Liver (tissue), 9 donors: ENCODE measurements around the gene C3orf22. TPM values are rescaled to one million over a fixed set of nuclear protein-coding genes. Genes with fewer than 3 reads are reported as not detected.

Experiments
- DNase-seq: peaks from one replicate; pipeline ENCODE4 v3.0.0-alpha.2; 2017; ENCODE audit warnings: low spot score
- H3K27ac ChIP-seq, 2 donors: one replicate each; pipeline ENCODE4 v1.7.0; 2013; ENCODE audit warnings: inconsistent platforms in 2 of 2, low read length in 2 of 2, control low read depth in 1 of 2, low read depth in 1 of 2, mild to moderate bottlenecking in 1 of 2
- H3K27me3 ChIP-seq, 4 donors: one replicate each; pipeline versions ENCODE4 v1.6.1 to v1.7.0; 2013; ENCODE audit warnings: low read length in 3 of 4, inconsistent platforms in 1 of 4, mild to moderate bottlenecking in 1 of 4, moderate library complexity in 1 of 4; ENCODE audit not compliant: control insufficient read depth in 4 of 4, insufficient read depth in 4 of 4
- H3K36me3 ChIP-seq, 4 donors: one replicate each; pipeline versions ENCODE4 v1.6.1 to v1.7.0; 2013; ENCODE audit warnings: low read length in 3 of 4, mild to moderate bottlenecking in 3 of 4, low read depth in 1 of 4, moderate library complexity in 1 of 4; ENCODE audit not compliant: control insufficient read depth in 4 of 4, insufficient read depth in 3 of 4
- H3K4me1 ChIP-seq, 4 donors: one replicate each; pipeline versions ENCODE4 v1.6.1 to v1.7.0; 2013; ENCODE audit warnings: low read length in 3 of 4, mild to moderate bottlenecking in 3 of 4, moderate library complexity in 1 of 4; ENCODE audit not compliant: control insufficient read depth in 4 of 4, insufficient read depth in 4 of 4
- H3K4me3 ChIP-seq, 3 donors: one replicate each; pipeline versions ENCODE4 v1.6.1 to v1.7.0; 2013; ENCODE audit warnings: low read length in 3 of 3, control low read depth in 1 of 3, low read depth in 1 of 3, mild to moderate bottlenecking in 1 of 3
- H3K9ac ChIP-seq, 2 donors: one replicate each; pipeline ENCODE4 v1.7.0; 2013; ENCODE audit warnings: low read length in 2 of 2, mild to moderate bottlenecking in 2 of 2, moderate library complexity in 2 of 2, control low read depth in 1 of 2, low read depth in 1 of 2
- H3K9me3 ChIP-seq, 4 donors: one replicate each; pipeline versions ENCODE4 v1.6.1 to v1.7.0; 2013; ENCODE audit warnings: low read length in 3 of 4; ENCODE audit not compliant: control insufficient read depth in 4 of 4
- EGR1 ChIP-seq, 2 donors: IDR thresholded peaks; 2 replicates each; pipeline ENCODE4 v1.6.1; 2016 to 2018; ENCODE audit warnings: antibody characterized with exemption in 2 of 2, low read depth in 2 of 2
- FOXA1 ChIP-seq: IDR thresholded peaks from 2 replicates; pipeline ENCODE4 v1.6.1; 2016; ENCODE audit warnings: antibody characterized with exemption
- FOXA2 ChIP-seq: IDR thresholded peaks from 2 replicates; pipeline ENCODE4 v1.6.1; 2016; ENCODE audit warnings: antibody characterized with exemption
- GABPA ChIP-seq, 2 donors: IDR thresholded peaks in 1 of 2; conservative IDR thresholded peaks in 1 of 2; 2 replicates each; pipeline ENCODE4 v1.6.1; 2016; ENCODE audit warnings: antibody characterized with exemption in 2 of 2, mild to moderate bottlenecking in 1 of 2, moderate library complexity in 1 of 2
- HNF4A ChIP-seq, 2 donors: conservative IDR thresholded peaks; 2 replicates each; pipeline ENCODE4 v1.6.1; 2016; ENCODE audit warnings: antibody characterized with exemption in 2 of 2, mild to moderate bottlenecking in 2 of 2
- HNF4G ChIP-seq: IDR thresholded peaks from 2 replicates; pipeline ENCODE4 v1.6.1; 2016; ENCODE audit warnings: antibody characterized with exemption
- JUND ChIP-seq, 2 donors: IDR thresholded peaks; 2 replicates each; pipeline ENCODE4 v1.6.1; 2016; ENCODE audit warnings: antibody characterized with exemption in 2 of 2
- NR2F2 ChIP-seq: IDR thresholded peaks from 2 replicates; pipeline ENCODE4 v1.6.1; 2016; ENCODE audit warnings: antibody characterized with exemption
- RAD21 ChIP-seq, 2 donors: IDR thresholded peaks; 2 replicates each; pipeline ENCODE4 v1.6.1; 2016; ENCODE audit warnings: antibody characterized with exemption in 2 of 2, mild to moderate bottlenecking in 2 of 2
- RXRA ChIP-seq, 2 donors: IDR thresholded peaks; 2 replicates each; pipeline ENCODE4 v1.6.1; 2017 to 2018; ENCODE audit warnings: antibody characterized with exemption in 2 of 2, mild to moderate bottlenecking in 1 of 2
- SP1 ChIP-seq: IDR thresholded peaks from 2 replicates; pipeline ENCODE4 v1.6.1; 2018; ENCODE audit warnings: antibody characterized with exemption, mild to moderate bottlenecking
- TAF1 ChIP-seq: conservative IDR thresholded peaks from 2 replicates; pipeline ENCODE4 v1.6.1; 2016; ENCODE audit warnings: antibody characterized with exemption, mild to moderate bottlenecking
- YY1 ChIP-seq: IDR thresholded peaks from 2 replicates; pipeline ENCODE4 v1.6.1; 2016; ENCODE audit warnings: antibody characterized with exemption, mild to moderate bottlenecking
- WGBS: extraction: QIAGEN DNeasy Blood & Tissue Kit; methylation state at CpG from one replicate; pipeline ENCODE4 v1.1.7; 2013; 5-methylcytosine and 5-hydroxymethylcytosine counted together
- polyA plus RNA-seq, 2 donors: library from polyadenylated mRNA; stranded (reverse) in 1 of 2; unstranded in 1 of 2; fragments of 200-250 nt in 1 of 2; fragments of >200 nt in 1 of 2; fragmentation: Nextera tagmentation in 1 of 2; extraction: Ambion mirVana in 1 of 2; gene quantifications; one replicate each; pipeline versions ENCODE4 v1.2.1 to v1.2.3, GENCODE V29; 2013 to 2015
- total RNA-seq, 2 donors: library from RNA; depleted of rRNA; stranded (reverse); fragments of >200 nt; gene quantifications; one replicate each; pipeline ENCODE4 v1.2.3, GENCODE V29; 2014
- TF ChIP-seq, protein P1 (sequence below): IDR thresholded peaks from 2 replicates; pipeline ENCODE4 v1.6.1; 2016; ENCODE audit warnings: antibody characterized with exemption
- TF ChIP-seq, protein P2 (sequence below): IDR thresholded peaks from 2 replicates; pipeline ENCODE4 v1.6.1; 2016; ENCODE audit warnings: antibody characterized with exemption
- TF ChIP-seq, protein P3 (sequence below): fragments of 150-350 bp; IDR thresholded peaks from 2 replicates; pipeline ENCODE4 v1.5.1; 2017; ENCODE audit warnings: improper control_type of control experiment, low read depth, low read length; ENCODE audit not compliant: missing input control
- TF ChIP-seq, protein P4 (sequence below): IDR thresholded peaks from 2 replicates; pipeline ENCODE4 v1.6.1; 2016; ENCODE audit warnings: antibody characterized with exemption
- TF ChIP-seq, protein P5 (sequence below): IDR thresholded peaks from 2 replicates; pipeline ENCODE4 v1.6.1; 2016; ENCODE audit warnings: antibody characterized with exemption, mild to moderate bottlenecking
- donor health status: healthy.
- donor health status: healthy.
- donor health status: healthy.
- donor health status: healthy.
- donor health status: healthy.

The C3orf22 gene
- total and polyA plus RNA-seq, 4 donors: not detected

DNA sequence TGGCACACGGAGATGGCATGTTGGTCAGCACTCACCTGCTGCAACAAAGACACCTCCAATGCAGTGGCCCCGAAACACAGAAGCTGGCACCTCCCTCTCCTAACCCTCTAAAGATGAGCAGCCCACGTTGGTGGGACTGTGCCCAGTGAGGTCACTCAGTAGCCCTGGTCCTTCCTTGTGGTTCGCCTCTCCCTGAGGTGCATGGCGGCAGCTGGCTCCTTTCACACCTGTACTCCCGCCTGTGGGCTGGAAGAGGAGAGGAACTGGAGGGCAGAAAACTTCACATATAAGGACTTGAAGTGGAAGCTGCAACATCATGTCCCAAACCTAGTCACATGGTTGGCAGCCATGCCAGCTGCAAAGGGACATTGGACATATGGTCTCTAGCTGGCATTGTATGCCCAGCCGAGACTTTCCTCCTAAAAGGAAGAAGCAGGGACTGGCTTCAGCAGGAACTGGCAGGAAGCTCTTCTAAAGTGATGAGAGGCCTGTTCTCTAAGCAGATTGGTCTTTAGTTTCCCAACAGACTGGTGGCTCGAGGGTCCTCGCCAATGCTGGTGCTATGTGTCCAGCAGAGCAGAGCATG lies 10.8 kb upstream of the C3orf22 start:
- Histone ChIP-seq H3K36me3 (no peaks in the 10 kb centered on the region), H3K4me3 (no peak overlapping the region), H3K9me3 (no peaks in the 10 kb centered on the region), H3K9ac (no peak overlapping the region), H3K27me3 (no peaks in the 10 kb centered on the region), H3K27ac (no peak overlapping the region), H3K4me1 (no peaks in the 10 kb centered on the region)
- no peak for DNase-seq
- WGBS: 88% methylated on average over 9 of the region's 9 CpGs
- TF ChIP-seq YY1 (no peak), HNF4A (conservative IDR thresholded peaks at IDR 0.05) (no peak), SP1 (no peak), NR2F2 (no peak), RAD21 (IDR thresholded peaks at IDR 0.05) (no peak), FOXA2 (no peak), EGR1 (IDR thresholded peaks at IDR 0.05; ENCODE audit: low read depth in 2 of 2) (no peak), TAF1 (no peak), RXRA (IDR thresholded peaks at IDR 0.05) (no peak), GABPA (IDR thresholded peaks at IDR 0.05 in 1 of 2, conservative IDR thresholded peaks at IDR 0.05 in 1 of 2) (no peak), FOXA1 (no peak), JUND (IDR thresholded peaks at IDR 0.05) (no peak), HNF4G (no peak)
- TF ChIP-seq, protein P1, sequence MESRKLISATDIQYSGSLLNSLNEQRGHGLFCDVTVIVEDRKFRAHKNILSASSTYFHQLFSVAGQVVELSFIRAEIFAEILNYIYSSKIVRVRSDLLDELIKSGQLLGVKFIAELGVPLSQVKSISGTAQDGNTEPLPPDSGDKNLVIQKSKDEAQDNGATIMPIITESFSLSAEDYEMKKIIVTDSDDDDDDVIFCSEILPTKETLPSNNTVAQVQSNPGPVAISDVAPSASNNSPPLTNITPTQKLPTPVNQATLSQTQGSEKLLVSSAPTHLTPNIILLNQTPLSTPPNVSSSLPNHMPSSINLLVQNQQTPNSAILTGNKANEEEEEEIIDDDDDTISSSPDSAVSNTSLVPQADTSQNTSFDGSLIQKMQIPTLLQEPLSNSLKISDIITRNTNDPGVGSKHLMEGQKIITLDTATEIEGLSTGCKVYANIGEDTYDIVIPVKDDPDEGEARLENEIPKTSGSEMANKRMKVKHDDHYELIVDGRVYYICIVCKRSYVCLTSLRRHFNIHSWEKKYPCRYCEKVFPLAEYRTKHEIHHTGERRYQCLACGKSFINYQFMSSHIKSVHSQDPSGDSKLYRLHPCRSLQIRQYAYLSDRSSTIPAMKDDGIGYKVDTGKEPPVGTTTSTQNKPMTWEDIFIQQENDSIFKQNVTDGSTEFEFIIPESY: no peak
- TF ChIP-seq, protein P2, sequence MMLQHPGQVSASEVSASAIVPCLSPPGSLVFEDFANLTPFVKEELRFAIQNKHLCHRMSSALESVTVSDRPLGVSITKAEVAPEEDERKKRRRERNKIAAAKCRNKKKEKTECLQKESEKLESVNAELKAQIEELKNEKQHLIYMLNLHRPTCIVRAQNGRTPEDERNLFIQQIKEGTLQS: no peak
- TF ChIP-seq, protein P3, sequence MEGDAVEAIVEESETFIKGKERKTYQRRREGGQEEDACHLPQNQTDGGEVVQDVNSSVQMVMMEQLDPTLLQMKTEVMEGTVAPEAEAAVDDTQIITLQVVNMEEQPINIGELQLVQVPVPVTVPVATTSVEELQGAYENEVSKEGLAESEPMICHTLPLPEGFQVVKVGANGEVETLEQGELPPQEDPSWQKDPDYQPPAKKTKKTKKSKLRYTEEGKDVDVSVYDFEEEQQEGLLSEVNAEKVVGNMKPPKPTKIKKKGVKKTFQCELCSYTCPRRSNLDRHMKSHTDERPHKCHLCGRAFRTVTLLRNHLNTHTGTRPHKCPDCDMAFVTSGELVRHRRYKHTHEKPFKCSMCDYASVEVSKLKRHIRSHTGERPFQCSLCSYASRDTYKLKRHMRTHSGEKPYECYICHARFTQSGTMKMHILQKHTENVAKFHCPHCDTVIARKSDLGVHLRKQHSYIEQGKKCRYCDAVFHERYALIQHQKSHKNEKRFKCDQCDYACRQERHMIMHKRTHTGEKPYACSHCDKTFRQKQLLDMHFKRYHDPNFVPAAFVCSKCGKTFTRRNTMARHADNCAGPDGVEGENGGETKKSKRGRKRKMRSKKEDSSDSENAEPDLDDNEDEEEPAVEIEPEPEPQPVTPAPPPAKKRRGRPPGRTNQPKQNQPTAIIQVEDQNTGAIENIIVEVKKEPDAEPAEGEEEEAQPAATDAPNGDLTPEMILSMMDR: no peak
- TF ChIP-seq, protein P4, sequence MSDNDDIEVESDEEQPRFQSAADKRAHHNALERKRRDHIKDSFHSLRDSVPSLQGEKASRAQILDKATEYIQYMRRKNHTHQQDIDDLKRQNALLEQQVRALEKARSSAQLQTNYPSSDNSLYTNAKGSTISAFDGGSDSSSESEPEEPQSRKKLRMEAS: no peak
- TF ChIP-seq, protein P5, sequence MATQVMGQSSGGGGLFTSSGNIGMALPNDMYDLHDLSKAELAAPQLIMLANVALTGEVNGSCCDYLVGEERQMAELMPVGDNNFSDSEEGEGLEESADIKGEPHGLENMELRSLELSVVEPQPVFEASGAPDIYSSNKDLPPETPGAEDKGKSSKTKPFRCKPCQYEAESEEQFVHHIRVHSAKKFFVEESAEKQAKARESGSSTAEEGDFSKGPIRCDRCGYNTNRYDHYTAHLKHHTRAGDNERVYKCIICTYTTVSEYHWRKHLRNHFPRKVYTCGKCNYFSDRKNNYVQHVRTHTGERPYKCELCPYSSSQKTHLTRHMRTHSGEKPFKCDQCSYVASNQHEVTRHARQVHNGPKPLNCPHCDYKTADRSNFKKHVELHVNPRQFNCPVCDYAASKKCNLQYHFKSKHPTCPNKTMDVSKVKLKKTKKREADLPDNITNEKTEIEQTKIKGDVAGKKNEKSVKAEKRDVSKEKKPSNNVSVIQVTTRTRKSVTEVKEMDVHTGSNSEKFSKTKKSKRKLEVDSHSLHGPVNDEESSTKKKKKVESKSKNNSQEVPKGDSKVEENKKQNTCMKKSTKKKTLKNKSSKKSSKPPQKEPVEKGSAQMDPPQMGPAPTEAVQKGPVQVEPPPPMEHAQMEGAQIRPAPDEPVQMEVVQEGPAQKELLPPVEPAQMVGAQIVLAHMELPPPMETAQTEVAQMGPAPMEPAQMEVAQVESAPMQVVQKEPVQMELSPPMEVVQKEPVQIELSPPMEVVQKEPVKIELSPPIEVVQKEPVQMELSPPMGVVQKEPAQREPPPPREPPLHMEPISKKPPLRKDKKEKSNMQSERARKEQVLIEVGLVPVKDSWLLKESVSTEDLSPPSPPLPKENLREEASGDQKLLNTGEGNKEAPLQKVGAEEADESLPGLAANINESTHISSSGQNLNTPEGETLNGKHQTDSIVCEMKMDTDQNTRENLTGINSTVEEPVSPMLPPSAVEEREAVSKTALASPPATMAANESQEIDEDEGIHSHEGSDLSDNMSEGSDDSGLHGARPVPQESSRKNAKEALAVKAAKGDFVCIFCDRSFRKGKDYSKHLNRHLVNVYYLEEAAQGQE: no peak
